Brain microvascular endothelial cell (primary cell): Measurements from ENCODE around the gene NRDC.

Experiments
- DNase-seq: peaks from one replicate; pipeline ENCODE4 v3.0.0-alpha.2; 2020
- H3K27ac ChIP-seq: fragments of 250-450 bp; sonication (Bioruptor Pico); 2 replicates; pipeline ENCODE4 v1.5.1; 2020; ENCODE audit warnings: mild to moderate bottlenecking, moderate library complexity
- H3K27me3 ChIP-seq: fragments of 250-450 bp; sonication (Bioruptor Pico); replicated peaks from 2 replicates; pipeline ENCODE4 v1.5.1; 2020; ENCODE audit warnings: mild to moderate bottlenecking
- H3K36me3 ChIP-seq: fragments of 250-450 bp; sonication (Bioruptor Pico); replicated peaks from 2 replicates; pipeline ENCODE4 v1.5.1; 2020; ENCODE audit warnings: mild to moderate bottlenecking
- H3K4me3 ChIP-seq: 2 replicates; pipeline ENCODE4 v1.5.1; 2011; ENCODE audit warnings: low read depth, mild to moderate bottlenecking, control low read depth, low read length, moderate library complexity
- in situ Hi-C: cut with HindIII; loops from 2 replicates; pipeline ENCODE4 v1.10.0; 2017; ENCODE audit warnings: low sequenced_read_pairs, low pct_ligation_motif_present
- TF ChIP-seq, protein P1 (sequence below): IDR thresholded peaks from 2 replicates; pipeline ENCODE4 v1.5.1; 2011; ENCODE audit warnings: low read depth, mild to moderate bottlenecking, moderate library complexity, low read length, control low read depth, inconsistent platforms; ENCODE audit errors: missing control alignments

Gene NRDC

GRCh38 chr1:51754666-51755065 lies 123.9 kb downstream of the NRDC start:
- DNase-seq = no peak
- no peak overlapping the region for H3K4me3 ChIP-seq
- no peak overlapping the region for H3K27ac ChIP-seq
- in situ Hi-C loops = no loop called here
- peaks cover 13% of the 10 kb centered on the region for H3K36me3 ChIP-seq
- TF ChIP-seq, protein P1, sequence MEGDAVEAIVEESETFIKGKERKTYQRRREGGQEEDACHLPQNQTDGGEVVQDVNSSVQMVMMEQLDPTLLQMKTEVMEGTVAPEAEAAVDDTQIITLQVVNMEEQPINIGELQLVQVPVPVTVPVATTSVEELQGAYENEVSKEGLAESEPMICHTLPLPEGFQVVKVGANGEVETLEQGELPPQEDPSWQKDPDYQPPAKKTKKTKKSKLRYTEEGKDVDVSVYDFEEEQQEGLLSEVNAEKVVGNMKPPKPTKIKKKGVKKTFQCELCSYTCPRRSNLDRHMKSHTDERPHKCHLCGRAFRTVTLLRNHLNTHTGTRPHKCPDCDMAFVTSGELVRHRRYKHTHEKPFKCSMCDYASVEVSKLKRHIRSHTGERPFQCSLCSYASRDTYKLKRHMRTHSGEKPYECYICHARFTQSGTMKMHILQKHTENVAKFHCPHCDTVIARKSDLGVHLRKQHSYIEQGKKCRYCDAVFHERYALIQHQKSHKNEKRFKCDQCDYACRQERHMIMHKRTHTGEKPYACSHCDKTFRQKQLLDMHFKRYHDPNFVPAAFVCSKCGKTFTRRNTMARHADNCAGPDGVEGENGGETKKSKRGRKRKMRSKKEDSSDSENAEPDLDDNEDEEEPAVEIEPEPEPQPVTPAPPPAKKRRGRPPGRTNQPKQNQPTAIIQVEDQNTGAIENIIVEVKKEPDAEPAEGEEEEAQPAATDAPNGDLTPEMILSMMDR = no peak
- H3K27me3 ChIP-seq = no peaks in the 10 kb centered on the region

- H3K27me3 ChIP-seq = no peaks in the 10 kb centered on the region
- in situ Hi-C loops = no loop called here
- no peak overlapping the region for H3K27ac ChIP-seq
- H3K4me3 ChIP-seq = no peak overlapping the region
- peaks cover 13% of the 10 kb centered on the region for H3K36me3 ChIP-seq
- TF ChIP-seq, protein P1 = no peak
- no peak for DNase-seq
Measured at GRCh38 chr1:51753969-51754368, 124.6 kb downstream of the NRDC start.

- in situ Hi-C loops = no loop called here
- H3K27ac ChIP-seq = no peak overlapping the region
- no peak for DNase-seq
- TF ChIP-seq, protein P1 = peak; percentile 14
- H3K27me3 ChIP-seq = no peaks in the 10 kb centered on the region
- H3K36me3 ChIP-seq = peaks cover 13% of the 10 kb centered on the region
- H3K4me3 ChIP-seq = no peak overlapping the region
Measured at GRCh38 chr1:51752073-51752948, 126.2 kb downstream of the NRDC start.

GRCh38 chr1:51750729-51751128 lies 127.8 kb downstream of the NRDC start:
- no peak for DNase-seq
- Histone ChIP-seq H3K27ac (no peak overlapping the region), H3K36me3 (peaks cover 13% of the 10 kb centered on the region), H3K27me3 (no peaks in the 10 kb centered on the region), H3K4me3 (no peak overlapping the region)
- TF ChIP-seq, protein P1 = no peak
- in situ Hi-C loops = no loop called here

DNA sequence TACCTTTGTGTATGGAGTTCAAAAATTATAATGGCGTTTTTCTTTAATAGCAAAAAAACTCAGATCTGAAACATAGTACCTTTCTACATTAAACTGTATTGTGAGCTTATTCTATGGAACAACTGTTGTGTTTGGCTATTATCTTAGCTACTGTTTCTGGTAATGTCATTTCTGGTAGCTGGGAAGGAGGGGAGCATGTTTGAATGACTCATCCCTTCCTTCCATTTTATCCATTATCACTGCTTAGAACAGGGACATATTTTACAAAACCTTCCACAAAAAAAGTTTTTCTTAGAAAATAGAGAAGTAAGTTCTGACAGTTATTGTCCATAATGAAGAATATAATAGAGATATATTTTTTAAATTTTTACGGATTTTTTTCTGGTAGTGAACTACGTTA lies 128.3 kb downstream of the NRDC start:
- H3K27ac ChIP-seq = no peak overlapping the region
- TF ChIP-seq, protein P1 = no peak

More for the DNA sequence above, 128.3 kb downstream of the NRDC start:
- DNase-seq = no peak
- Histone ChIP-seq H3K27me3 (no peaks in the 10 kb centered on the region), H3K4me3 (no peak overlapping the region), H3K36me3 (peaks cover 9% of the 10 kb centered on the region)
- in situ Hi-C loops = no loop called here
